Measurements from ENCODE around the gene KRT28.
A peak's percentile ranks its signal among the peaks of the same experiment; 100 is the strongest.

Gene KRT28

GRCh38 chr17:40760105-40761016 is 39.4 kb downstream of the KRT28 start:
- no peak for DNase-seq
- Histone ChIP-seq H3K18ac (ENCODE audit: low read depth in 1 of 2, low read length in 2 of 2) (no peak overlapping the region), H2AK5ac (ENCODE audit: low read length, severe bottlenecking) (no peak overlapping the region), H3K9ac (ENCODE audit: low read length) (no peak overlapping the region), H3K4ac (ENCODE audit: low read depth in 1 of 2, low read length in 2 of 2) (no peak overlapping the region), H3K4me1 (ENCODE audit: control insufficient read depth, insufficient read depth, low read depth, low read length) (no peaks in the 10 kb centered on the region), H2BK5ac (ENCODE audit: low read depth, low read length, poor library complexity, severe bottlenecking) (no peak overlapping the region), H4K91ac (ENCODE audit: low read length) (no peak overlapping the region), H3K27ac (ENCODE audit: low read length, poor library complexity, severe bottlenecking) (no peak overlapping the region), H2BK120ac (ENCODE audit: low read depth, low read length) (no peak overlapping the region), H2BK15ac (ENCODE audit: low read depth, poor library complexity, severe bottlenecking) (no peak overlapping the region), H2BK12ac (ENCODE audit: low read length in 2 of 2) (no peak overlapping the region), H4K8ac (ENCODE audit: low read length) (no peak overlapping the region), H3K14ac (ENCODE audit: low read length in 2 of 2) (no peak overlapping the region), H3K36me3 (ENCODE audit: control insufficient read depth in 1 of 2, insufficient read depth in 2 of 2, low read depth in 1 of 2, low read length in 2 of 2) (no peaks in the 10 kb centered on the region), H2AFZ (ENCODE audit: low read depth, low read length) (no peak overlapping the region), H3K4me2 (ENCODE audit: low read length, poor library complexity, severe bottlenecking) (no peak overlapping the region), H3K9me3 (ENCODE audit: control insufficient read depth, low read length) (peaks cover 76% of the 10 kb centered on the region), H3K23ac (ENCODE audit: low read length in 2 of 2) (no peak overlapping the region), H3K4me3 (ENCODE audit: insufficient read depth in 1 of 2, low read depth in 1 of 2, low read length in 2 of 2) (no peak overlapping the region), H3K79me1 (replicated peaks; ENCODE audit: low read length, poor library complexity, severe bottlenecking) (no peaks in the 10 kb centered on the region), H3K27me3 (ENCODE audit: control insufficient read depth in 1 of 2, insufficient read depth in 1 of 2, low read length in 2 of 2) (no peaks in the 10 kb centered on the region)
- WGBS: no CpG with 5 or more reads among the region's 1 CpG

GRCh38 chr17:40755231-40755630 is 44.5 kb downstream of the KRT28 start, which contains the start of gene KRT25:
Gene KRT25 (minus strand): TSS chr17:40755331. CDS start chr17:40755271, 60 bp downstream.
- no peak within 1 kb of the TSS for H2BK15ac ChIP-seq (ENCODE audit: low read depth, poor library complexity, severe bottlenecking)
- WGBS: 93% methylated on average over 3 of the region's 4 CpGs
- no peak within 1 kb of the TSS for H2BK120ac ChIP-seq (ENCODE audit: low read depth, low read length)
- no peak within 1 kb of the TSS for H3K9ac ChIP-seq (ENCODE audit: low read length)
- no peak within 1 kb of the TSS for H4K91ac ChIP-seq (ENCODE audit: low read length)
- no peak within 1 kb of the TSS for H3K23ac ChIP-seq (ENCODE audit: low read length in 2 of 2)
- no peak for DNase-seq
- no peak within 1 kb of the TSS for H2AK5ac ChIP-seq (ENCODE audit: low read length, severe bottlenecking)
- H3K4ac ChIP-seq (ENCODE audit: low read depth in 1 of 2, low read length in 2 of 2): no peak within 1 kb of the TSS
- no peak within 1 kb of the TSS for H3K4me3 ChIP-seq (ENCODE audit: insufficient read depth in 1 of 2, low read depth in 1 of 2, low read length in 2 of 2)
- peaks cover 0 to 19% of the 10 kb centered on the region in 2 experiments for H3K27me3 ChIP-seq (ENCODE audit: control insufficient read depth in 1 of 2, insufficient read depth in 1 of 2, low read length in 2 of 2)
- H2AFZ ChIP-seq (ENCODE audit: low read depth, low read length): no peak within 1 kb of the TSS
- H3K4me2 ChIP-seq (ENCODE audit: low read length, poor library complexity, severe bottlenecking): no peak within 1 kb of the TSS
- no peak within 1 kb of the TSS for H2BK12ac ChIP-seq (ENCODE audit: low read length in 2 of 2)
- no peaks in the 10 kb centered on the region for H3K36me3 ChIP-seq (ENCODE audit: control insufficient read depth in 1 of 2, insufficient read depth in 2 of 2, low read depth in 1 of 2, low read length in 2 of 2)
- H3K9me3 ChIP-seq (ENCODE audit: control insufficient read depth, low read length): peaks cover 29% of the 10 kb centered on the region
- H3K4me1 ChIP-seq (ENCODE audit: control insufficient read depth, insufficient read depth, low read depth, low read length): no peaks in the 10 kb centered on the region
- no peak within 1 kb of the TSS for H3K14ac ChIP-seq (ENCODE audit: low read length in 2 of 2)
- H3K27ac ChIP-seq (ENCODE audit: low read length, poor library complexity, severe bottlenecking): no peak within 1 kb of the TSS
- no peak within 1 kb of the TSS for H4K8ac ChIP-seq (ENCODE audit: low read length)
- H2BK5ac ChIP-seq (ENCODE audit: low read depth, low read length, poor library complexity, severe bottlenecking): no peak within 1 kb of the TSS
- no peak within 1 kb of the TSS for H3K18ac ChIP-seq (ENCODE audit: low read depth in 1 of 2, low read length in 2 of 2)
- no peaks in the 10 kb centered on the region for H3K79me1 ChIP-seq (replicated peaks; ENCODE audit: low read length, poor library complexity, severe bottlenecking)

- H4K8ac ChIP-seq (ENCODE audit: low read length): no peak overlapping the region
- no peak overlapping the region for H2BK15ac ChIP-seq (ENCODE audit: low read depth, poor library complexity, severe bottlenecking)
- no peak overlapping the region for H3K4ac ChIP-seq (ENCODE audit: low read depth in 1 of 2, low read length in 2 of 2)
- no peak overlapping the region for H3K27ac ChIP-seq (ENCODE audit: low read length, poor library complexity, severe bottlenecking)
- H2AFZ ChIP-seq (ENCODE audit: low read depth, low read length): no peak overlapping the region
- H2BK5ac ChIP-seq (ENCODE audit: low read depth, low read length, poor library complexity, severe bottlenecking): no peak overlapping the region
- no peaks in the 10 kb centered on the region for H3K4me1 ChIP-seq (ENCODE audit: control insufficient read depth, insufficient read depth, low read depth, low read length)
- H3K18ac ChIP-seq (ENCODE audit: low read depth in 1 of 2, low read length in 2 of 2): no peak overlapping the region
- H4K91ac ChIP-seq (ENCODE audit: low read length): no peak overlapping the region
- H3K36me3 ChIP-seq (ENCODE audit: control insufficient read depth in 1 of 2, insufficient read depth in 2 of 2, low read depth in 1 of 2, low read length in 2 of 2): no peaks in the 10 kb centered on the region
- H3K9ac ChIP-seq (ENCODE audit: low read length): no peak overlapping the region
- H2BK12ac ChIP-seq (ENCODE audit: low read length in 2 of 2): no peak overlapping the region
- WGBS: 84% methylated on average over 2 of the region's 3 CpGs
- H3K79me1 ChIP-seq (replicated peaks; ENCODE audit: low read length, poor library complexity, severe bottlenecking): no peaks in the 10 kb centered on the region
- H2BK120ac ChIP-seq (ENCODE audit: low read depth, low read length): no peak overlapping the region
- H3K14ac ChIP-seq (ENCODE audit: low read length in 2 of 2): no peak overlapping the region
- no peak for DNase-seq
- peaks cover 15% of the 10 kb centered on the region for H3K9me3 ChIP-seq (ENCODE audit: control insufficient read depth, low read length)
- H2AK5ac ChIP-seq (ENCODE audit: low read length, severe bottlenecking): no peak overlapping the region
- peaks cover 0 to 20% of the 10 kb centered on the region in 2 experiments for H3K27me3 ChIP-seq (ENCODE audit: control insufficient read depth in 1 of 2, insufficient read depth in 1 of 2, low read length in 2 of 2)
- H3K4me2 ChIP-seq (ENCODE audit: low read length, poor library complexity, severe bottlenecking): no peak overlapping the region
- no peak overlapping the region for H3K23ac ChIP-seq (ENCODE audit: low read length in 2 of 2)
- H3K4me3 ChIP-seq (ENCODE audit: insufficient read depth in 1 of 2, low read depth in 1 of 2, low read length in 2 of 2): no peak overlapping the region
These were observed 46.0 kb downstream of the KRT28 start for GRCh38 chr17:40753804-40754203.

- Histone ChIP-seq H3K23ac (ENCODE audit: low read length in 2 of 2) (peak overlapping the region in 1 of 2 experiments; percentile 42), H3K14ac (ENCODE audit: low read length in 2 of 2) (no peak overlapping the region), H2AFZ (ENCODE audit: low read depth, low read length) (no peak overlapping the region), H3K9ac (ENCODE audit: low read length) (no peak overlapping the region), H3K4me3 (ENCODE audit: insufficient read depth in 1 of 2, low read depth in 1 of 2, low read length in 2 of 2) (no peak overlapping the region), H2BK5ac (ENCODE audit: low read depth, low read length, poor library complexity, severe bottlenecking) (no peak overlapping the region), H2BK120ac (ENCODE audit: low read depth, low read length) (no peak overlapping the region), H3K4me2 (ENCODE audit: low read length, poor library complexity, severe bottlenecking) (no peak overlapping the region), H3K4me1 (ENCODE audit: control insufficient read depth, insufficient read depth, low read depth, low read length) (no peaks in the 10 kb centered on the region), H3K9me3 (ENCODE audit: control insufficient read depth, low read length) (peaks cover 4% of the 10 kb centered on the region), H3K27ac (ENCODE audit: low read length, poor library complexity, severe bottlenecking) (no peak overlapping the region), H3K36me3 (ENCODE audit: control insufficient read depth in 1 of 2, insufficient read depth in 2 of 2, low read depth in 1 of 2, low read length in 2 of 2) (no peaks in the 10 kb centered on the region), H3K18ac (ENCODE audit: low read depth in 1 of 2, low read length in 2 of 2) (no peak overlapping the region), H3K79me1 (replicated peaks; ENCODE audit: low read length, poor library complexity, severe bottlenecking) (no peaks in the 10 kb centered on the region), H2BK12ac (ENCODE audit: low read length in 2 of 2) (no peak overlapping the region), H3K27me3 (ENCODE audit: control insufficient read depth in 1 of 2, insufficient read depth in 1 of 2, low read length in 2 of 2) (peaks cover 0 to 20% of the 10 kb centered on the region in 2 experiments), H2BK15ac (ENCODE audit: low read depth, poor library complexity, severe bottlenecking) (no peak overlapping the region), H3K4ac (ENCODE audit: low read depth in 1 of 2, low read length in 2 of 2) (no peak overlapping the region), H4K91ac (ENCODE audit: low read length) (no peak overlapping the region), H2AK5ac (ENCODE audit: low read length, severe bottlenecking) (no peak overlapping the region), H4K8ac (ENCODE audit: low read length) (peak overlapping the region; percentile 36)
- no peak for DNase-seq
- WGBS: 89% methylated on average over 14 of the region's 14 CpGs
These were observed 48.7 kb downstream of the KRT28 start for GRCh38 chr17:40751065-40751464.

Data from mesenchymal stem cell (in vitro differentiated cells and primary cell).